NOMO-1 treated with dmso at 0.1 percent for 144 hours (cell line): ENCODE data around the gene ABCB11.
A peak's percentile ranks its signal among the peaks of the same experiment; 100 is the strongest.
"Not testable (repeated sequence)": the region's sequence is repeated elsewhere in the genome, so short reads cannot be mapped to it uniquely, and the experiment has no call there.

Source experiments
- DNase-seq: peaks from one replicate; lab custom pipeline; 2025; ENCODE audit not compliant: unreplicated experiment; lab: John Stamatoyannopoulos, UW

ABCB11 gene

DNA sequence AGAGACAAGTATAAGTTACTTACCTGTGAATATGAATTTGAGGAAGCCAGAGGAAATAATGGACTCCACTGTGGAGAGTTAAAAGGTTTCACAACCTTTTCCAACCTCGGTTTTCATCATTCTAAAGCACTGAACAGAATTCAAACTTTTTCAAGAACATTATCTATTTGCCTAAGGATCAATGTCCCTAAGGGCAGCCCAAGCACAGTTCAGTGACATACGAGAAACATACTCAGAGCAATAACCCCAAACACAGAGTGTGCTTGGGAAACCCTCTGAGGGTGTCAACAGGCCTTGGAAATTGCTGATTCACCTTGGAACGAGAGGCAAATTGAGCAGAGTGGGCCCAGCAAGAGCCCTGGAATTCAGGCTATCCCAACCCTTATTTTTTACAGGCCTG, at the start of gene ABCB11:
Gene ABCB11, minus strand, starts transcription at position 123 of the 400 bp plus-strand sequence. CDS start 13,199 bp downstream, outside the sequence.
- no peak for DNase-seq

DNA sequence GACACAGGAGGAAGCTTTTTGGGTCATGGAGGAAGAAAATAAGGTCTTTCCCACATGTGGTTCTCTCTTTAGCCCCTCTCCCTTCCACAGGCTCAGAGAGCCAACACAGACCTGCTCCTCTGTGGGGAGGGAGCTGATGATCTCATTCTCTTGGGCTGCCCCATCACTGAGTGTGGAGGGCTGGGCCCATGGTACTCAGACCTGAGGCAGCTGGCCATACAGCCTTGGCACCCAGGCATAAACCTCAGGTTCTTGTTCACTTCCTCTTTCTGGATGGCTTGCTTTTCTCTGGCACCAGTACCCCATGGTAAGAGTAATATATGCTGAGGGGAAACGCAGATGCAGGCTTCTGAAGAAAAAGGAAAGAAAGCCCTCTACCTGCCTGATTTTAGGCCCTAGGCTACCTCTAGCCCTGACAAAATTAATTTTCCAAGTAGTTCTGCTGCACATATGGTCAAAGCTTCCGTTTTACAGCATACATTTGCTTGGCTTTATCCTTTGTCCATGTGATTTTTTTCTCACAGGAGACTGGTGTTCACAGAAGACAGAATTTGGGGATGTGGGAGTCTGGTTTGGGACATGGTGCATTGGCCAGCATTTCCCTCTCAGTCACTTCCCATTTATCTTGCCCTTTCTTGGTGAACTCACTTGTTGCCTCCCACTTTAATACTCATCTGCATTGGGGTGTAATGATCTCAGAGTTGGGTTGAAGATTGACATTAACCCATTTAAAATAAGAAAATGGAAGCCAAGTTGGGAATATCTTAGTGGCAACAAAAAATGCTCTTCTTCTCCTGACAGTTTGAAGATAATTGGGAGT, 49.3 kb upstream of the ABCB11 start:
- peak; percentile 70 for DNase-seq

DNA sequence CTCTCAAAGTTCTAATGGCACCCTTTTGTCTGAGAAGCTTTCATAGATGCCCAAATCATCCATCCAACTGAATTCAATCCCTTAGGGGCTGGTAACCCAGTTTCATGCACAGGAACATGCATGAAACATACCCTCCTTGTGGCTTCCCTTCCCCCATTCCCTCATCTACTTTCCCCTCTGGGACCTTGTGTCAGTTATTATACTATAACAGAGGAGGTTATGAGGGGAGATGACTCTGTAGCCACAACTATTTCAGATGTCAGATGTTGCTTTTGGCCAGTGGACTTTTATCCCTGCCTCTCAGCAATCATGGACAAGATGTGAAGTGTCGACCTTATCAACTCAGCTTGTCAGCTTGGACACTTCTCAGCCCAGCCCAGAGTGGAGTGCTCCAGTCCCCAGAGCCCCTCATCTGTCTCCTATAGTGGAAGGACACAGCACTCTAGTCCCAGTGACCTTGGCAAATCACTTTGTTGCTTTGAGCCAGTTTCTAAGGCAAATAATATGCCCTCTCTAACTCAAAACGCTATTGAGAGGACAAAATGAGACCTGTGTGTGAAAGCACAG, 46.6 kb upstream of the ABCB11 start:
- DNase-seq, result no peak

DNA sequence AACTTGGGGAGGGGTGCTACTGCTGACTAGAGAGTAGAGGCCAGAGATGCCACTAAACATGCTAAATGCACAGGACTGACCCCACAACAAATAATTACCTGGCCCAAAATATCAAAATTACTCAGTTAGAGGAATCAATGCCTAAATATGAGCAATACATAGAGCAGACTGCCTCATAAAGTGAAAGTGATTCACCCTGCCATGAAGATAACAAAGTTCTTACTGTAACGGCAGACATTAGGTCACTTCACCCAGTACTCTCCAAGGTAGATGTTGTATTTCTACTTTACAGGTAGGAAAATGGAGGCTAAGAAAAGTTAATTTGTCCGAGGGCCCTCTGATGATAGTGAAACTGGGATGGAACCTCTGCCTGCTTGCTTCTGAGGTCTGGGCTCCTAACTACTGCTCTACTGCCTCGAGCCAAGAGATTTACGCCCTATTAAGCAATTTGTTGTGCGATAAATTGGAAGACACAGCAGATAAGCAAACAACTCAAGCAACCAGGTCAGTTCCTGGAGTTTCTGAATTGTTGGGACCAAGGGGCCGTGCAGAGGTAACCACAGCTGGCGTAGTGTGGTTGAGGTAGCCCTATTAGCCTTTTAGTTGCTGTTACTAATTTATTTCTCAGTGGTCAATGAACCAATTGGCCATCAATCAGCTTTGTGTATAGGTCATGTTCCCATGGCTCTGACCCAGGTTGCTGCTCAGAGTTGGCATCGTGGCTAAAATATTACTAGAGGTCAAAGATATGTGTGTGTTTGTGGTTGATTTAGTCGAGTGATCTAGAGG, 43.0 kb upstream of the ABCB11 start:
- DNase-seq, result no peak

DNA sequence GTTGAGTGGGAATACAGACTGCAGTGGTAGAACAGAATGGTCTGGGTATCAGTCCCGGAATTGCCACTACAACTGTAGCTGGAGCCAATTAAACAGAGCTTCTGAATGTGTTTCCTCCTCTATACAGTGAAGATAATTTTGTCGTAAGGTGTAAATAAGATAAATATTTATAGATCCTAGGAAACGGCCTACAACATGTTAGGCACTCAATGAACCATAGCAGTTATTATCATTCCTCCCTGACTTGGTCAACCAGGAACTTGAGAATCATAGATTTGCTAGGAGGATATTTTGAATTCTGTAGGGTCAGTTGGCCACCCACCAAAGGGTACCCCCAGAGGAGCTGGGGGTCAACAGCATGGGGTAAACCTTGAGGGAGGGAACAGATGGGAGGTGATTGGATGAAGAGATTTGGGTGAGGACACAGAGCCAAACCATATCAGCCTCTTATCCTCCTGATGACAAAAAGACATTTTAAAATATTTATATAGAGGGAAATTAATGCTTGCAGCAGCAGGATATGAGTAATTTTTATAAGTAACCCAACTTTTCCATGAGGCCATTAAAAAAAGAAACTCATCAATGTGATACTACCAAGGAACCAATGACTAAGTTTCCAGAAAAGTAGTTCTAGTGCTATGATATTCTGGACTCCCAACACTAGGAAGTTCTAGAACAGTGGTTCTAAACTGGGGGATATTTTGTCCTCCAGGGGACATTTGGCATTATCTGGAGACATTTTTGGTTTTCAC, 42.3 kb upstream of the ABCB11 start:
- no peak for DNase-seq

DNA sequence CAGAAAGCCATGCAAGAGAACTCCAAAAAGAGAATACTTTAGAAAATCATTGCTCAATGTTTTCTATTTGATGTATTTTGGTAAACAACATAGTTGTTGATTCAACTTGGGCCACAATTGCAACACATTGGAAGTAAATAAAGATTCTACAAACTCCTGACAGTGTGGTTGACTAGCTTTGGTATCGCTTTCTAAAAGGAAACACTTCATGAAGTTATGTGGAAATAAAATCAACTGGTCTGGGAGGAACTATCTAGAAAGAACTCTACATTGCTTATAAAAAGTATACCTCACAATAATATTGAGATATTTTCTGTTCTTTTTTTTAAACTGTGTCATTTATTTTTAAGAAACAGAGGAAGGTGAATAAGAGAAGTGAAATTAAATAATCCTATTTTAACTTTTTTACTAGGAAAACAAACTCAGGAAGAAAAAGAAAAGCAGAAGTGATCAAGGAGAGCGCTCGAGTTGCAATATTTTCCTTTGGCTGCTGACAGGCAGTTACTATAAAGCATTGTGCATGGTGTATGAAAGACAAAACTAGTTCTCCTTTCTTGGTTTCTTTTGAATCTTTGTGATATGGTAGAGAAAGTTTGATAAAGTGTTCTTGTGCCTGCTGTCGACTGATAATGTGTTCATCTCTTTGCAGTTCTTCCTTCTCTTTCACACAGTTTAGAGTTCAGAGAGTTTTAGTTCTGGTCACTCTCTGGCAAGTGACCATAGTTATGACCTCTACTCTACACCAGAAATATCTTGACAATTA, 41.2 kb upstream of the ABCB11 start:
- peak; percentile 89 for DNase-seq

DNA sequence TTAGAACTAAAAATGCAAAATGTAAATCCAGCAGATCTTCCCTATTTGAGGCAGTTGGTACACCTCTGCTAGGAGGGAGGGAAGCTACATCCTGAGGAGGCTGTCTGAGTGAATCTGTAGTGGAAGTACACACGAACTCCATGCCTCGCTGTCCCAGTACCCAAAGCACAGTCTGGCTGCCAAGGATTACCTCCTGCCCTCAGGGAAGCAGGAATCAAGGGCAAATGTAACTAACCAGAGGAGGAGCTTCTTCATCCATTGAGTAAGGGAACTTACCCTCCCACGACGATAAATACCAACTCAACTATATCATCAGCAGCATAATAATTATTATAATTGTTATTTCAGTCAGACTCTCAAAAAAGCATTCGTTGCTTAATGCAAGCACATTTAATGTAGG, 40.3 kb upstream of the ABCB11 start:
- DNase-seq, result no peak

DNA sequence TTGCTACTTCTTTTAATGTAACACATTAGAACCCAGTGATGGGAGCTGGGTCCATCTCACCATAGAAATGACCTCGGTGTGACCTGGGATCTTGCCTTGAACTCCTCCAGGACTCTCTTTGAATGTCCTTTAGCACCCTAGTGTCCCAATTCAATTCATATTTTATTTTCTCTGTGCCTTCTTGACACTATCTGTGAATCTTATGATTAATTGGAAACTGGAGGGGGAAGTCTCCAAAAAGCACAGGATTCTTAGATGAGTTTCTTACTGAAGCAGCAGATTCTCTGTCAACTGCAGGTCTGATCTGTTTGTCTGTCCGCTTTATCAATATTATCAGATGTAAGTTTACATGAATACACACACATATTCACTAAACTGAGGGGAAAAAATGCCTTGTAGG, 38.7 kb upstream of the ABCB11 start:
- no peak for DNase-seq

DNA sequence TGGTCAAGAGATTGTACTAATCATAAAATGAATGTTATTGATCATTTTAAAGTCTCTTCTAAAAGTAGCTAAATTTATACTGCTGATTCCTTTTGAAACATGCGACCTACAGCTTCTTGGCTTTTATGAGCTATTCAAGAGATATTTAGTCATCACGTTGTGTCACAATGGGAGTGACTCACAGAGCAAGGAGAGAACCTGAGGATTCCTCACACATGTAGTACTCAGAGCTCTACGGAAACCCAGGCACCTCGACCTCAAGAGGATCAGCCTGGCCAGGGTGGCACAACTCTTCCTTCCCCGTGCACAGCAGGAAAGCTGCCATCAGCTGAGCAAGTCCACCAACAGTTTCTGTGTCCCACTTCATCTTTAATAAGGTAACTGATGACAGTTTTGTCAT, 38.2 kb upstream of the ABCB11 start, which contains the start of gene DHRS9:
Gene DHRS9, plus strand, starts transcription at position 223 of the 400 bp plus-strand sequence. CDS start 12,019 bp downstream, outside the sequence.
- peak; percentile 93 for DNase-seq

DNA sequence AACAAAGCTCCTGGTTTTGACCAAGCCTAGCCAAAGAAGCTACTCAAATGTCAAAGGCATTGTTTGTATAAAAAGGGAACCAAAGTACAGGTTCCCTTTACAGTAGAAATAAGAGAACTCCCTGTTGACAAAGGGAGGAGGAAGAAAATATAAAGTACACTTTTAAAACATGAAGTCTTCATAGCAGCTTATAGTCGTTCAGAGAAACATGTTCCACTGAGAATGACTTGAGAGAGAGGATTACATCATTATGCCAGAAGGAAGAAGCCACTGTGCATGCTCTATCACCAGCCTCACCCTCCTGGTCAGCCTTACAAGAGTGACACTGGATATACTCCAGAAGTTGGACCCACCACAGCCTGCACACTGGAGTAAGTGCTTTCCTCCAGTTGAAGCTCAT, 35.8 kb upstream of the ABCB11 start:
- no peak for DNase-seq

DNA sequence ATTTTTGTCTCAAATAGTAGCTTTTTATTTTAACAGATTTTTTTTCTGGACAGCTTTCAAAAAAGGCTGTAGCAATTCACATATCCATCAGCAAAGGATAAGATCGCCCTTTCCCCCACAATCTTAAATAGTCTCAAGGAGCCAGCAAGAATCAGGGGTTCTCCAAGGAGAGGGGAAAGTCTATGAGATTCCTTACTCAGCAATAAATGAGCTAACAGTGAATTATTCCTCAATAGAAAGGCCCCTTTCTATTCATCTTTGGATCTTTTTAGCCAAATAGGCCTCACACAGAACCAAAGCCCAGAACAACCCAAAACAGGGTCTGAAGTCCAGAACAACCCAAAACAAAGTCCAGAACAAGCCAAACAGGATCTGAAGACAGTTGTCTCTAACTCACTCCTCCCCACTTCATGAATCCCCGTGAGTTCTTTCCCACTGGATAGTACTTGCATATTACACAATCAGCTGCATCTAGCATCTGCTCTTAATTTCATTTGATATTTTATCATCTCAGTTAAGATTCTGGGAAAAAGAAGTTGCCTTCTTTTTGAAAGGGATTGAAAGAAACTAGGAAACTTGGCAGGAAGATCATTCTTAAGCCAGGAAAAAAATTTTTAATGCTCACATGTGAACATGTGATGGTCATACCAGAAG, 34.9 kb upstream of the ABCB11 start:
- no peak for DNase-seq

DNA sequence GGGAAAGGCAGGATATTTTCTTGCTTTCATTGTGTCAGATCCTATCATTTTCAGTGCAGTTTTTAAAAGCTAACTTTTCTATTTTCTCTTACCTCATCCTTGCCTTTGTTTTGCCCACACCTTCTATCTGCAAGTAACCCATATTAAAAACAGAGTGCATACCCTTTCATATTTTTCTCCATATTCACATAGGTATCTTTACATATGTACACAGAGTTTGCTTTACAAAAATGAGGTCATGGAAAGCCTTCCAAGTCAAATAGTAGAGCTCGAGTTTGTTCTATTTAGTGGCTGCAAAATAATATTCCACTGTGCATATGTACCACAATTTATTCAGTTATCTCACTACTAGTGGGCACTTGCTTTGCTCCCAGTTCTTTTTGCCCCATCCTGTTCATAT, 34.3 kb upstream of the ABCB11 start:
- DNase-seq, result no peak

DNA sequence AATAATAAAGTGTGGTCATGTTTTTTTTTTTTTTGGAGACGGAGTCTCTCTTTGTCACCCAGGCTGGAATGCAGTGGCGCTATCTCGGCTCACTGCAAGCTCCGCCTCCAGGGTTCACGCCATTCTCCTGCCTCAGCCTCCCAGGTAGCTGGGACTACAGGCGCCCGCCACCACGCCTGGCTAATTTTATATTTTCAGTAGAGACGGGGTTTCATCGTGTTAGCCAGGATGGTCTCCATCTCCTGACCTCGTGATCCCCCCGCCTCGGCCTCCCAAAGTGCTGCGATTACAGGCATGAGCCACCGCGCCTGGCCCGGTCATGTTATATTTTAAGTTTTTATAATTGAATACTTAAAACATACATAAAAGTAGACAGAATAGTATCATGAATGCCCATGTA, 33.1 kb upstream of the ABCB11 start:
- not testable (repeated sequence) for DNase-seq

DNA sequence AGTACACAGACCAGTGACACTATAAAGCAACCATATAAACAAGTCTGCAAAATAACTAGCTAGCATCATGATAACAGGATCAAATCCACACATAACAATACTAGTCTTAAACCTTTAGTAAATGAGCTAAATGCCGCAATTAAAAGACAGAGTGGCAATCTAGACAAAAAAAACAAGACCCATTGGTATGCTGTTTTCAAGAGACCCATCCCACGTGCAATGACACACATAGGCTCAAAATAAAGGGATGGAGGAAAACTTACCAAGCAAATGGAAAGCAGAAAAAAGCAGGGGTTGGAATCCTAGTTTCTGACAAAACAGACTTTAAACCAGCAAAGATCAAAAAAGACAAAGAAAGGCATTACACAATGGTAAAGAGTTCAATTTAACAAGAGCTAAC, 23.5 kb upstream of the ABCB11 start:
- DNase-seq, result not testable (repeated sequence)

DNA sequence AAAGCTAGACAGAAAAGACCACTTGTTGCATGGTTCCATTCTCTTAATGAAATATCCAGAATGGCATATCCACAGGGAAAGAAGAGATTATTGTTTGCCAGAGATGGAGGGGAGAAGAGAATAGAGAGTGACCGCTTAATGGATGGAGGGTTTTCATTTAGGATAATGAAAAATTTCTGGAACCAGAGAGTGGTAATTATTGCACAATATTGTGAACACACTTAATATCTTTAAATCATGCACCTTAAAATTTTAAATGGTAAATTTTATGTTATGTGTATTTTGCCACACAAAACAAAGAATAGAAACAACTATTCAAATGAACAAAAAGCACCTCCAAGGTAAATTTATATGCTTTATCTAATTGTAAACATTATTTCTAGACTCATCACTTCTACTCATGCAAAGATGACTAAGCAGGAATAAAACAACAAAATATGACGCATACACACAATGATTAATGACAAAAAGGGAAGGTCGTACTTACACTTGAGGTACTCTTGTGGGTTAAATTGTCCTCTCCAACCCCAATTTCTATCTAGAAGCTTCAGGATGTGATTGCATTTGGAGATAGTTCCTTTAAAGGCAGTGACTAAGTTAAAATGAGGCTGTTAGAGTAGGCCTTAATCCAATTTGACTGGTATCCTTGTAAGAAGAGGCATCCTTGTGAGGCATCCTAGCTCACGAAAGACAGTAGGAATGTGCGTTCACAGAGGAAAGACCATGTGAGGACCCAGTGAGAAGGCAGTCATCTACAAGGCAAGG, 19.5 kb upstream of the ABCB11 start:
- DNase-seq, result no peak

DNA sequence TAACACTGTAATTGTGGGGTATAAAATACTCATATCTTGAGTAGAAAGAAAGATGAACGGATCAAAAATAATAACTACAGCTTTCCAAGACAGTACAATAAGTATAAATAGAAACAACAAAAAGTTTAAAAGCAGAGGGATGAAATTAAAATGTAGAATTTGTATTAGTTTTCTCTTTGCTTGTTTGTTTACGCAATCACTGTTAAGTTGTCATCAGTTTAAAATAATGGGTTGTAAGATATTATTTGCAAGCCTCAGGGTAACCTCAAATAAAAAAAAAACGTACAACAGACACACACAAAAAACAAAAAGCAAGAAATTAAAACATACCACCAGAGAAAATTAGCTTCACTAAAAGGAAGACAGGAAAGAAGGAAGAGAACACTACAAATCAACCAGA, 18.0 kb upstream of the ABCB11 start:
- DNase-seq, result no peak

DNA sequence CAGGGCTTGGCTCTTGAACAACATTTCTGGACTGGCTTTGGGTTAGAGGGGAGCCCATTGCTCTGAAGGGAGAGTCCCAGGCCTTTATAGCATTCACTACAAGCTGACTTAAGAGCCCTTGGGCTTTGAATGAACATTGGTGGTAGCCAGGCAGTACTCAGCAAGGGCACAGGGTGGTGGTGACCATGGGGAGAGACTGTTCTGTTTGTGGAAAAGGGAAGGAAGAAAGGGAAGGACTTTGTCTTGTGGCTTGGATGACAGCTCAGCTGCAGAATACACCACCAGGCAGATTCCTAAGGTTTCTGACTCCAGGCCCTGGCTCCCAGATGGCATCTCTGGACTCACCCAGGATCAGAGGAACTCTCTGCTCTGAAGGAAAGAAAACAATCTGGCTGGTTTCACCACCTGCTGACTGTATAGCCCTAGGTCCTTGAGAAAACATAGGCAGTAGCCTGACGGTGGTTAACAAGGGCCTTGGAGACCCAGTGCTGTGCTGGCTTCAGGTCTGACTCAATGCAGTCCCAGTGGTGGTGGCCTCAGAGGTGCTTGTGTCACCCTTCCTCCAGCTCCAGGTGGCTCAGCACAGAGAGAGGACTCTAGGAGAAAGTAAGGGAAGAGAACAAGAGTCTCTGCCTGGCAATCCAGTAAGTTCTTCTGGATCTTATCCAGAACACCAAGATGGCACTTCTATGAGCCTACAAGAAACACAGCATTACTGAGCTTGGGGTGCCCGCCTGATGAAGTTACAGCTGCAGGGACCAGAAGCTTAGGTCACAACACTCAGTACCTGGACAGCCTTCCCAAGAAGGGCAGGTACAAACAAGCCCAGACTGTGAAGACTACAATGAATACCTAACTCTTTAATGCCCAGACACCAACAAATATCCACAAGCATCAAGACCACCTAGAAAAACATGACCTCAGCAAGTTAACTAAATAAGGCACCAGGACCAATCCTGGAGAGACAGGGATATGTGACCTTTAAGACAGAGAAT, 16.4 kb upstream of the ABCB11 start:
- DNase-seq, result no peak
